ENCODE results near the gene BBS5. TPM values are rescaled to one million over a fixed set of nuclear protein-coding genes. Genes with fewer than 3 reads are reported as not detected.

The BBS5 gene
- polyA plus RNA-seq, 2 of the 4 experiments (the other 2 are of a cell fraction), result 1.7 to 5.3 TPM

DNA sequence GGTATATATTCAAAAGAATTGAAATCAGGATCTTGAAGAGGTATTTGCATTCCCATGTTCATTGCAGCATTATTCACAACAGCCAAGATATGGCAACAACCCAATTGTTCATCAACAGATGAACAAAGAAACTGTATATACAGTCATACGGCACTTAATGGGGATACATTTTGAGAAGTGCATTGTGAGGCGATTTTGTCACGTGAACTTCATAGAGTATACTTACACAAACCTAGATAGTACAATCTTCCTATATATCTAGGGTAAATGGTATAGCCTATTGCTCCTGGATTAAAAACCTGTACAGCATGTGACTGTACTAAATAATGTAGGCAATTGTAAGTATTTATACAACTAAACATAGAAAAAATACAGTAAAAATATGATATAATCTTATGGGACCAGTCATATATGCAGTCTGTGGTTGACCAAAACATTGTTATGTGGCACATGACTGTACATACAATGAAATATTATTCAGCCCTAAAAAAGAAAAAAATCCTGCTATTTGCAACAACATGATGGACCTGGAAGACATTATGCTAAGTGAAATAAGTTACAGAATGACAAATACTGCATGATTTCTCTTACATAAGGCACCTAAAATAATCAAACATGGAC, 9.2 kb upstream of the BBS5 start:
- FAIRE-seq (no peak), ATAC-seq (no peak), DNase-seq (ENCODE audit: low read depth in 1 of 2, low spot score in 1 of 2) (no peak)
- Histone ChIP-seq H3K4me3 (no peak overlapping the region), H3K9me3 (no peaks in the 10 kb centered on the region), H3K27ac (no peak overlapping the region), H3K4me1 (no peaks in the 10 kb centered on the region), H3K4me2 (no peak overlapping the region)
- ChIA-PET POLR2A (no interaction called here), CTCF (no interaction called here)
- WGBS (ENCODE audit: missing lambda C conversion rate), result 78% methylated on average over 3 of the region's 3 CpGs
- no peak for TF ChIP-seq KDM5A (IDR thresholded peaks at IDR 0.05)
- no peak for TF ChIP-seq FOSL2 (IDR thresholded peaks at IDR 0.05)
- TF ChIP-seq FOSL2 (CRISPR knock-in tag; IDR thresholded peaks at IDR 0.05), result no peak
- TF ChIP-seq, protein P1, sequence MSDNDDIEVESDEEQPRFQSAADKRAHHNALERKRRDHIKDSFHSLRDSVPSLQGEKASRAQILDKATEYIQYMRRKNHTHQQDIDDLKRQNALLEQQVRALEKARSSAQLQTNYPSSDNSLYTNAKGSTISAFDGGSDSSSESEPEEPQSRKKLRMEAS (IDR thresholded peaks at IDR 0.05), result no peak
- TF ChIP-seq CBX2 (IDR thresholded peaks at IDR 0.05; ENCODE audit: borderline replicate concordance, low read depth), result no peak
- no peak for TF ChIP-seq ESRRA (IDR thresholded peaks at IDR 0.05; ENCODE audit: borderline replicate concordance, low read length)
- no peak for TF ChIP-seq SMC3 (IDR thresholded peaks at IDR 0.05)
- no peak for TF ChIP-seq GATA3 (IDR thresholded peaks at IDR 0.05; ENCODE audit: borderline replicate concordance)
- TF ChIP-seq JUNB (IDR thresholded peaks at IDR 0.05), result no peak

DNA sequence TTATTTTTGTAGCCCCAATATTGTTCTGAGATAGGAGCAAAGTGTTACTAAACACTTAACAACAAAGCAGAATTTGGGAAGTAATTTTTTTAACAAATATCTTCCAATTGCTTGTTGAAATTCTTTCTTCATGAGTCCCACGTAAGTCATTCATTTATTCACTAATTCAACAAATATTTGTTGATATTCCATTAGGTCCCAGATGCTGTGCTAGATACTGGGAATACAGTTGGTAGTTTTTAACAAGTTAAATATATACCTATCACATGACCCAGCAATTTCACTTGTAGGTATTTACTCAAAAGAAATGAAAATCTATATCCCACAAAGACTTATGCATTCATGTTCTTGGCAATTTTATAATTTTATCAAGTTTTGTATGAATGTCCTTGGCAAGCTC, 7.0 kb upstream of the BBS5 start:
- ChIA-PET POLR2A (no interaction called here), CTCF (no interaction called here)
- FAIRE-seq, result no peak
- H3K9me3 ChIP-seq, result no peaks in the 10 kb centered on the region
- no peaks in the 10 kb centered on the region for H3K4me1 ChIP-seq
- no peak overlapping the region for H3K27ac ChIP-seq
- ATAC-seq, result no peak
- H3K4me2 ChIP-seq, result no peak overlapping the region
- DNase-seq (ENCODE audit: low read depth in 1 of 2, low spot score in 1 of 2), result no peak
- TF ChIP-seq, protein P1 (IDR thresholded peaks at IDR 0.05), result no peak
- TF ChIP-seq, protein P2, sequence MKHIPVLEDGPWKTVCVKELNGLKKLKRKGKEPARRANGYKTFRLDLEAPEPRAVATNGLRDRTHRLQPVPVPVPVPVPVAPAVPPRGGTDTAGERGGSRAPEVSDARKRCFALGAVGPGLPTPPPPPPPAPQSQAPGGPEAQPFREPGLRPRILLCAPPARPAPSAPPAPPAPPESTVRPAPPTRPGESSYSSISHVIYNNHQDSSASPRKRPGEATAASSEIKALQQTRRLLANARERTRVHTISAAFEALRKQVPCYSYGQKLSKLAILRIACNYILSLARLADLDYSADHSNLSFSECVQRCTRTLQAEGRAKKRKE (CRISPR knock-in tag; IDR thresholded peaks at IDR 0.05; ENCODE audit: low read depth), result no peak
- TF ChIP-seq FOXS1 (CRISPR knock-in tag; IDR thresholded peaks at IDR 0.05), result no peak
- TF ChIP-seq GATA3 (IDR thresholded peaks at IDR 0.05; ENCODE audit: borderline replicate concordance), result no peak
- no peak for TF ChIP-seq JUN (IDR thresholded peaks at IDR 0.05)
- TF ChIP-seq NR3C1 (IDR thresholded peaks at IDR 0.05), result no peak
- TF ChIP-seq, protein P3, sequence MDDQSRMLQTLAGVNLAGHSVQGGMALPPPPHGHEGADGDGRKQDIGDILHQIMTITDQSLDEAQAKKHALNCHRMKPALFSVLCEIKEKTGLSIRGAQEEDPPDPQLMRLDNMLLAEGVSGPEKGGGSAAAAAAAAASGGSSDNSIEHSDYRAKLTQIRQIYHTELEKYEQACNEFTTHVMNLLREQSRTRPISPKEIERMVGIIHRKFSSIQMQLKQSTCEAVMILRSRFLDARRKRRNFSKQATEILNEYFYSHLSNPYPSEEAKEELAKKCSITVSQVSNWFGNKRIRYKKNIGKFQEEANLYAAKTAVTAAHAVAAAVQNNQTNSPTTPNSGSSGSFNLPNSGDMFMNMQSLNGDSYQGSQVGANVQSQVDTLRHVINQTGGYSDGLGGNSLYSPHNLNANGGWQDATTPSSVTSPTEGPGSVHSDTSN (IDR thresholded peaks at IDR 0.05), result no peak
- TF ChIP-seq MYC (IDR thresholded peaks at IDR 0.05; ENCODE audit: borderline replicate concordance, low read length), result no peak
- no peak for TF ChIP-seq BHLHE40 (IDR thresholded peaks at IDR 0.05; ENCODE audit: low read depth, low read length)
- no peak for TF ChIP-seq RNF2 (IDR thresholded peaks at IDR 0.05; ENCODE audit: borderline replicate concordance, low read depth)
- TF ChIP-seq, protein P4, sequence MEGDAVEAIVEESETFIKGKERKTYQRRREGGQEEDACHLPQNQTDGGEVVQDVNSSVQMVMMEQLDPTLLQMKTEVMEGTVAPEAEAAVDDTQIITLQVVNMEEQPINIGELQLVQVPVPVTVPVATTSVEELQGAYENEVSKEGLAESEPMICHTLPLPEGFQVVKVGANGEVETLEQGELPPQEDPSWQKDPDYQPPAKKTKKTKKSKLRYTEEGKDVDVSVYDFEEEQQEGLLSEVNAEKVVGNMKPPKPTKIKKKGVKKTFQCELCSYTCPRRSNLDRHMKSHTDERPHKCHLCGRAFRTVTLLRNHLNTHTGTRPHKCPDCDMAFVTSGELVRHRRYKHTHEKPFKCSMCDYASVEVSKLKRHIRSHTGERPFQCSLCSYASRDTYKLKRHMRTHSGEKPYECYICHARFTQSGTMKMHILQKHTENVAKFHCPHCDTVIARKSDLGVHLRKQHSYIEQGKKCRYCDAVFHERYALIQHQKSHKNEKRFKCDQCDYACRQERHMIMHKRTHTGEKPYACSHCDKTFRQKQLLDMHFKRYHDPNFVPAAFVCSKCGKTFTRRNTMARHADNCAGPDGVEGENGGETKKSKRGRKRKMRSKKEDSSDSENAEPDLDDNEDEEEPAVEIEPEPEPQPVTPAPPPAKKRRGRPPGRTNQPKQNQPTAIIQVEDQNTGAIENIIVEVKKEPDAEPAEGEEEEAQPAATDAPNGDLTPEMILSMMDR (IDR thresholded peaks at IDR 0.05), result no peak
- 33% methylated on average over 1 of the region's 1 CpG for WGBS (ENCODE audit: missing lambda C conversion rate)
- H3K4me3 ChIP-seq, result no peak overlapping the region

DNA sequence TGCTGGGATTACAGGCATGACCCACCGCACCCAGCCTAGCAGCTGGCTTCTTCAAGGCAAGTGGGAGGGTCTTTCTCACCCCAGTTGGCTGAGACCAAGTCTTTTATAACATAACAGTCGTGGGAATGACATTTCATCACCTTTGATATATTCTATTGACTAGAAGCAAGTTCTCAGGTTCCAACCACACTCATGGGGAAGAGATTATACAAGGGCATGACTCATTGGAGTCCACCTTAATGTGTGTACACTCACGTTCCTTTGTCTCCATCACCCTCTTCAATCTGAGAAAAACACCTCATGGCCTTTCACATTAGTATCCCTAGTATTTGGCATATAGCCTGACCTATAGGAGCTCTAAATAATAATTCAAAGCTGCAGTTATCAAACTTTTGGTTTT, 2.8 kb upstream of the BBS5 start:
- no peaks in the 10 kb centered on the region for H3K9me3 ChIP-seq
- no peak for TF ChIP-seq FOSL2 (IDR thresholded peaks at IDR 0.05)
- 0 out of 2 replicates have a peak, but pooled peaks have one; percentile 4 for TF ChIP-seq FOSL2 (CRISPR knock-in tag; IDR thresholded peaks at IDR 0.05)
- no peak for TF ChIP-seq KDM5A (IDR thresholded peaks at IDR 0.05)
- FAIRE-seq (no peak), ATAC-seq (no peak), DNase-seq (ENCODE audit: low read depth in 1 of 2, low spot score in 1 of 2) (peak in 1 of 2 experiments; percentile 17)
- CTCF ChIA-PET, result no interaction called here
- no peak overlapping the region for H3K4me3 ChIP-seq
- no peak overlapping the region for H3K4me2 ChIP-seq
- H3K4me1 ChIP-seq, result 0 out of 3 replicates have a peak, but pooled peaks cover 4% of the 10 kb centered on the region
- 51% methylated on average over 3 of the region's 3 CpGs for whole genome bisulfite sequencing (ENCODE audit: missing lambda C conversion rate)
- no peak overlapping the region for H3K27ac ChIP-seq
- POLR2A ChIA-PET, result no interaction called here
